GM12878 (cell line): ENCODE results near the gene RALBP1. TPM values are rescaled to one million over a fixed set of nuclear protein-coding genes. Genes with fewer than 3 reads are reported as not detected.

ENCODE experiments used
- ATAC-seq: fragments of 200-7000 bp; cut with Tn5 transposase; 3 replicates; pipeline ENCODE4 v1.9.1; 2020; ENCODE audit warnings: mild to moderate bottlenecking, moderate library complexity
- BruUV-seq: library from RNA; stranded (reverse); fragments of 400-500 nt; replicated peaks from 2 replicates; lab custom pipeline; 2021; lab: Mats Ljungman, UMichigan
- CTCF ChIA-PET: fragments of 300-600 bp; sonication (Branson Sonifier 250); formaldehyde crosslinking; extraction: SDS; loops from one replicate; lab custom pipeline; 2021; ENCODE audit warnings: inconsistent platforms; lab: Yijun Ruan, JAX
- POLR2A ChIA-PET: fragments of 350-600 bp; formaldehyde crosslinking; extraction: SDS; loops from one replicate; lab custom pipeline; 2021; ENCODE audit warnings: inconsistent platforms; lab: Charles Lee
- RAD21 ChIA-PET: fragments of 300-600 bp; sonication (Branson Sonifier 250); formaldehyde crosslinking; loops from one replicate; lab custom pipeline; 2023; ENCODE audit warnings: antibody characterized with exemption; ENCODE audit not compliant: unreplicated experiment; lab: Charles Lee
- SMC1A ChIA-PET: fragments of 300-600 bp; sonication (Branson Sonifier 250); formaldehyde crosslinking; loops from one replicate; lab custom pipeline; 2023; ENCODE audit not compliant: unreplicated experiment, uncharacterized antibody; lab: Charles Lee
- DNase-seq: peaks from one replicate; pipeline ENCODE4 v3.0.0-alpha.2; 2011; ENCODE audit warnings: low read depth, low spot score
- FAIRE-seq: peaks from 3 replicates; lab custom pipeline; 2011; peaks lifted over from hg19 to GRCh38; lab: Jason Lieb, UNC
- H2AFZ ChIP-seq: 2 replicates; pipeline ENCODE4 v1.6.0; 2011; ENCODE audit warnings: low read depth, low read length, control low read depth; ENCODE audit not compliant: control insufficient read depth
- H3K27ac ChIP-seq: 2 replicates; pipeline ENCODE4 v1.5.1; 2011; ENCODE audit warnings: control low read depth; ENCODE audit not compliant: control insufficient read depth, insufficient read depth
- H3K27me3 ChIP-seq, 2 experiments: replicated peaks in 1 of 2; 2 replicates each; pipeline versions ENCODE4 v1.6.0 to v1.6.1; 2011; ENCODE audit warnings: low read length in 1 of 2; ENCODE audit not compliant: control insufficient read depth in 2 of 2, insufficient read depth in 2 of 2
- H3K36me3 ChIP-seq, 2 experiments: 2 replicates each; pipeline ENCODE4 v1.5.1; 2011; ENCODE audit warnings: low read length in 1 of 2; ENCODE audit not compliant: control insufficient read depth in 2 of 2, insufficient read depth in 2 of 2
- H3K4me1 ChIP-seq: 2 replicates; pipeline ENCODE4 v1.6.1; 2011; ENCODE audit warnings: mild to moderate bottlenecking, low read length, moderate library complexity, mixed read lengths; ENCODE audit not compliant: control insufficient read depth, insufficient read depth
- H3K4me2 ChIP-seq: 2 replicates; pipeline ENCODE4 v1.6.0; 2011; ENCODE audit warnings: control low read depth; ENCODE audit not compliant: control insufficient read depth, insufficient read depth
- H3K4me3 ChIP-seq: fragments of 200-600 bp; sonication (generic); 2 replicates; pipeline ENCODE4 v1.5.1; 2016
- H3K79me2 ChIP-seq: 2 replicates; pipeline ENCODE4 v1.6.0; 2011; ENCODE audit warnings: low read length; ENCODE audit not compliant: control insufficient read depth, insufficient read depth
- H3K9ac ChIP-seq: 2 replicates; pipeline ENCODE4 v1.8.0; 2011; ENCODE audit warnings: low read length, control low read depth, mixed read lengths; ENCODE audit not compliant: control insufficient read depth, insufficient read depth
- H3K9me3 ChIP-seq: replicated peaks from 3 replicates; pipeline ENCODE4 v1.5.1; 2011; ENCODE audit warnings: mild to moderate bottlenecking, low read length; ENCODE audit not compliant: control insufficient read depth, insufficient read depth
- H4K20me1 ChIP-seq: 2 replicates; pipeline ENCODE4 v1.6.0; 2011; ENCODE audit not compliant: control insufficient read depth, insufficient read depth
- ATF3 ChIP-seq: IDR thresholded peaks from 2 replicates; pipeline ENCODE4 v1.6.1; 2011; ENCODE audit warnings: low read depth, mild to moderate bottlenecking, low read length, moderate library complexity, borderline replicate concordance; ENCODE audit errors: extremely low read depth
- BHLHE40 ChIP-seq, 2 experiments: fragments of 450-650 bp in 1 of 2; IDR thresholded peaks; 2 replicates each; pipeline ENCODE4 v1.6.1; 2011 to 2017; ENCODE audit warnings: low read depth in 2 of 2, borderline replicate concordance in 1 of 2, improper control_type of control experiment in 1 of 2, low read length in 1 of 2, mild to moderate bottlenecking in 1 of 2
- CBX5 ChIP-seq: sonication (generic); IDR thresholded peaks from 2 replicates; pipeline ENCODE4 v1.6.1; 2016; ENCODE audit warnings: low read depth, moderate library complexity, mild to moderate bottlenecking, inconsistent platforms
- CHD1 ChIP-seq: IDR thresholded peaks from 2 replicates; pipeline ENCODE4 v1.6.1; 2012; ENCODE audit warnings: low read depth, low read length, improper control_type of control experiment
- CTCF ChIP-seq, 3 experiments: IDR thresholded peaks in 2 of 3; conservative IDR thresholded peaks in 1 of 3; 2 replicates each; pipeline ENCODE4 v1.5.1; 2011; ENCODE audit warnings: low read depth in 3 of 3, low read length in 3 of 3, mild to moderate bottlenecking in 3 of 3, control low read depth in 2 of 3, moderate library complexity in 2 of 3, inconsistent platforms in 1 of 3, mixed read lengths in 1 of 3; ENCODE audit not compliant: control insufficient read depth in 2 of 3, insufficient read depth in 1 of 3; ENCODE audit errors: extremely low read depth in 1 of 3
- EGR1 ChIP-seq, 2 experiments: IDR thresholded peaks; 1 replicate in 1 of 2; 2 replicates in 1 of 2; pipeline ENCODE4 v1.6.1; 2011 to 2012; ENCODE audit warnings: low read depth in 2 of 2, low read length in 2 of 2, borderline replicate concordance in 1 of 2, mild to moderate bottlenecking in 1 of 2, moderate library complexity in 1 of 2
- IKZF2 ChIP-seq, 2 experiments: fragments of 450-650 bp; IDR thresholded peaks; 2 replicates each; pipeline ENCODE4 v1.6.1; 2017; ENCODE audit warnings: mild to moderate bottlenecking in 2 of 2, moderate library complexity in 2 of 2
- JUND ChIP-seq: IDR thresholded peaks from 2 replicates; pipeline ENCODE4 v1.6.1; 2012; ENCODE audit warnings: low read depth, mild to moderate bottlenecking, low read length, improper control_type of control experiment, moderate library complexity
- MYB ChIP-seq: fragments of 150-350 bp; IDR thresholded peaks from 2 replicates; pipeline ENCODE4 v1.6.1; 2014; ENCODE audit warnings: mild to moderate bottlenecking, low read depth, low read length, borderline replicate concordance
- NFYA ChIP-seq: IDR thresholded peaks from 2 replicates; pipeline ENCODE4 v1.6.1; 2011; ENCODE audit warnings: low read depth, mild to moderate bottlenecking, low read length, improper control_type of control experiment, borderline replicate concordance
- NFYB ChIP-seq: IDR thresholded peaks from 2 replicates; pipeline ENCODE4 v1.6.1; 2011; ENCODE audit warnings: low read depth, mild to moderate bottlenecking, low read length, improper control_type of control experiment, moderate library complexity; ENCODE audit not compliant: insufficient read depth
- POLR2AphosphoS5 ChIP-seq: IDR thresholded peaks from 2 replicates; pipeline ENCODE4 v1.6.1; 2011; ENCODE audit warnings: mild to moderate bottlenecking, low read length, inconsistent platforms
- RAD21 ChIP-seq: IDR thresholded peaks from 2 replicates; pipeline ENCODE4 v1.6.1; 2011; ENCODE audit warnings: mild to moderate bottlenecking, low read depth, low read length, moderate library complexity; ENCODE audit not compliant: insufficient read depth
- RB1 ChIP-seq: fragments of 450-650 bp; formaldehyde crosslinking; IDR thresholded peaks from 2 replicates; pipeline ENCODE4 v1.6.1; 2017; ENCODE audit warnings: mild to moderate bottlenecking, borderline replicate concordance
- ZNF217 ChIP-seq: fragments of 450-650 bp; IDR thresholded peaks from 2 replicates; pipeline ENCODE4 v1.6.1; 2017; ENCODE audit warnings: antibody characterized with exemption, mild to moderate bottlenecking
- WGBS: methylation state at CpG from one replicate; pipeline ENCODE4 v1.1.6; 2016; ENCODE audit warnings: low lambda C conversion rate; ENCODE audit not compliant: insufficient replicate concordance, insufficient coverage; ENCODE audit errors: missing lambda C conversion rate; 5-methylcytosine and 5-hydroxymethylcytosine counted together
- in situ Hi-C: fragments of 300-500 bp; cut with MboI; formaldehyde crosslinking; loops from 9 replicates; pipeline ENCODE4 v1.14.3; 2018; ENCODE audit warnings: mixed read lengths
- intact Hi-C: fragments of 100-400 bp; cut with micrococcal nuclease; formaldehyde crosslinking; loops from one replicate; pipeline ENCODE4 v1.14.2; 2022; ENCODE audit not compliant: unreplicated experiment
- polyA plus RNA-seq, 11 experiments: library from polyadenylated mRNA; depleted of rRNA in 4 of 11; unstranded in 6 of 11; stranded (reverse) in 5 of 11; fragments of >200 nt; fragmentation: Nextera tagmentation in 4 of 11; fragmentation: Illumina TruSeq in 1 of 11; extraction: Ambion mirVana in 4 of 11; extraction: Trizol in 1 of 11; gene quantifications; 1 replicate in 1 of 11; 2 replicates in 10 of 11; pipeline versions ENCODE4 v1.2.1 to v1.2.3, GENCODE V29; 2011 to 2016; ENCODE audit warnings: inconsistent platforms in 2 of 11, missing spikeins in 2 of 11, low read depth in 1 of 11
- total RNA-seq, 4 experiments: library from RNA; depleted of rRNA in 3 of 4; stranded (reverse); fragments of >200 nt in 3 of 4; fragmentation: Illumina TruSeq in 1 of 4; extraction: Trizol in 1 of 4; gene quantifications; 2 replicates each; pipeline versions ENCODE4 v1.2.1 to v1.2.3, GENCODE V29; 2013 to 2021

Gene RALBP1
- total and polyA plus RNA-seq, 10 of the 15 experiments (the other 5 are each of a cell fraction or from before 2014, with no cell fraction given), result 11.2 to 46.9 (median 41.8) TPM

DNA sequence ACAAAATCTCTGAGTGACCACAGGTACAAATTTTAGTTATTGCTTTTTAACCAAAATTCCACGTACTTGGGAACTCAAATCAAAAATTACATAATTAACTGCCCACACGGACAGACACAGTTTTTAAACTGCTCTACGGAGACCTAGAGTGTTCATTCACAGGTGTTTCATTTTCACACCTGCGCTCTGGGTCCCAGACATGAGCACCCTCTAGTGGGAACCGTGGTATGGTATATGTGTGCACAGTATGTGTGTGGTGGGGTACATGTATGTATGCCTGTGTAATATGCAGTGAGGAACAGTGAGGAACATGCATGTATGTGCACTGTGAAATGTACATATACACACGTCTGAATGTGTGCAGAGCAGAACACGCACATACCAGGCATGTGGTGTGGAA, 74.1 kb downstream of the RALBP1 start:
- FAIRE-seq (no peak), DNase-seq (no peak), ATAC-seq (0 out of 3 replicates have a peak, but pooled peaks have one; percentile 27)
- SMC1A ChIA-PET, result interaction anchor here (1.7 kb wide), 1 partner anchor 17 kb away, joined by 5 read pairs; no protein-coding TSS in a partner anchor
- CTCF ChIA-PET, result no interaction called here
- intact Hi-C loops, result no loop called here
- BruUV-seq, result no TSS peak
- 72% methylated on average over 7 of the region's 7 CpGs for WGBS
- in situ Hi-C loops, result no loop called here
- H3K27me3 ChIP-seq, result no peaks in the 10 kb centered on the region
- H4K20me1 ChIP-seq, result no peaks in the 10 kb centered on the region
- H3K27ac ChIP-seq, result no peak overlapping the region
- H3K79me2 ChIP-seq, result no peaks in the 10 kb centered on the region
- H3K36me3 ChIP-seq, result peaks cover 3 to 16% of the 10 kb centered on the region in 2 experiments; a peak in 3 of 4 replicates
- POLR2A ChIA-PET, result interaction anchor here (0.9 kb wide), 1 partner anchor 11 kb away, joined by 4 read pairs; no protein-coding TSS in a partner anchor
- no peaks in the 10 kb centered on the region for H3K4me1 ChIP-seq
- TF ChIP-seq ZNF217, result no peak
- peak in 2 of 3 experiments; percentile 10 to 42; a peak in 1 of 6 replicates for TF ChIP-seq CTCF (IDR thresholded peaks at IDR 0.05 in 2 of 3, conservative IDR thresholded peaks at IDR 0.05 in 1 of 3; ENCODE audit: control insufficient read depth in 2 of 3, extremely low read depth in 1 of 3, insufficient read depth in 1 of 3, low read depth in 3 of 3, low read length in 3 of 3)
- TF ChIP-seq RAD21, result peak; percentile 40
- H3K9ac ChIP-seq, result no peak overlapping the region
- RAD21 ChIA-PET, result no interaction called here
- H3K4me2 ChIP-seq, result no peak overlapping the region
- H3K4me3 ChIP-seq, result no peak overlapping the region
- H3K9me3 ChIP-seq, result no peaks in the 10 kb centered on the region
- no peak overlapping the region for H2AFZ ChIP-seq

GRCh38 chr18:9550429-9550828, 75.1 kb downstream of the RALBP1 start:
- FAIRE-seq (no peak), ATAC-seq (no peak), DNase-seq (no peak)
- BruUV-seq, result no TSS peak
- Histone ChIP-seq H3K4me2 (no peak overlapping the region), H3K27me3 (no peaks in the 10 kb centered on the region), H3K9me3 (no peaks in the 10 kb centered on the region), H3K79me2 (no peaks in the 10 kb centered on the region), H3K4me3 (no peak overlapping the region), H3K4me1 (no peaks in the 10 kb centered on the region), H3K36me3 (peaks cover 3 to 16% of the 10 kb centered on the region in 2 experiments; a peak in 3 of 4 replicates), H3K9ac (no peak overlapping the region), H2AFZ (no peak overlapping the region), H3K27ac (no peak overlapping the region), H4K20me1 (no peaks in the 10 kb centered on the region)
- ChIA-PET POLR2A (interaction anchor here (0.9 kb wide), 1 partner anchor 12 kb away, joined by 4 read pairs; no protein-coding TSS in a partner anchor), SMC1A (interaction anchor here (1.7 kb wide), 1 partner anchor 18 kb away, joined by 5 read pairs; no protein-coding TSS in a partner anchor), CTCF (no interaction called here), RAD21 (no interaction called here)
- 97% methylated on average over 4 of the region's 4 CpGs for WGBS
- intact Hi-C loops, result no loop called here
- in situ Hi-C loops, result no loop called here
- TF ChIP-seq NFYA (no peak), POLR2AphosphoS5 (no peak), MYB (no peak), CHD1 (no peak), EGR1 (IDR thresholded peaks at IDR 0.05; ENCODE audit: borderline replicate concordance in 1 of 2, low read depth in 2 of 2, low read length in 2 of 2) (no peak), NFYB (no peak), CBX5 (no peak), IKZF2 (IDR thresholded peaks at IDR 0.05) (no peak), BHLHE40 (IDR thresholded peaks at IDR 0.05; ENCODE audit: borderline replicate concordance in 1 of 2, low read depth in 2 of 2, low read length in 1 of 2) (no peak), JUND (no peak), ATF3 (no peak), RB1 (no peak), RAD21 (no peak)
